GM19455 (cell line): ENCODE measurements around the gene GMIP.

ENCODE experiments used
- ATAC-seq: cut with Tn5 transposase; IDR thresholded peaks from one replicate; pipeline ENCODE4 v1.9.1; 2021; ENCODE audit not compliant: unreplicated experiment

Gene GMIP

GRCh38 chr19:19637186-19637522 is 6.3 kb downstream of the GMIP start:
- ATAC-seq, result no peak

- ATAC-seq, result no peak
Measured at GRCh38 chr19:19636573-19637185, 6.8 kb downstream of the GMIP start.

GRCh38 chr19:19635313-19635702 is 8.1 kb downstream of the GMIP start:
- no peak for ATAC-seq

GRCh38 chr19:19634516-19635312 is 8.7 kb downstream of the GMIP start:
- ATAC-seq, result no peak

GRCh38 chr19:19633711-19634515 is 9.5 kb downstream of the GMIP start:
- ATAC-seq, result no peak

GRCh38 chr19:19632661-19633060 is 10.8 kb downstream of the GMIP start:
- ATAC-seq, result no peak

GRCh38 chr19:19631346-19631745 is 12.1 kb downstream of the GMIP start:
- ATAC-seq, result no peak

- no peak for ATAC-seq
Measured at GRCh38 chr19:19630426-19630825, 13.0 kb downstream of the GMIP start.

- ATAC-seq, result no peak
Measured at GRCh38 chr19:19630062-19630414, 13.4 kb downstream of the GMIP start.

GRCh38 chr19:19628501-19629134 is 14.8 kb downstream of the GMIP start:
- ATAC-seq, result no peak

- no peak for ATAC-seq
Measured at GRCh38 chr19:19627621-19628500, 15.6 kb downstream of the GMIP start, which contains the start of gene LPAR2. LPAR2 (minus strand) TSS chr19:19628220; CDS start chr19:19627275, 945 bp downstream.

GRCh38 chr19:19626516-19627472 is 16.7 kb downstream of the GMIP start:
- no peak for ATAC-seq

GRCh38 chr19:19624032-19624570 is 19.4 kb downstream of the GMIP start:
- ATAC-seq, result no peak

GRCh38 chr19:19623383-19623782 is 20.1 kb downstream of the GMIP start:
- no peak for ATAC-seq

- no peak for ATAC-seq
Measured at GRCh38 chr19:19619849-19620210, 23.6 kb downstream of the GMIP start.

- no peak for ATAC-seq
Measured at GRCh38 chr19:19619181-19619848, 24.1 kb downstream of the GMIP start.

GRCh38 chr19:19618219-19619051 is 25.0 kb downstream of the GMIP start, which contains the start of gene PBX4:
PBX4 (minus strand) TSS chr19:19618687; CDS start chr19:19618629, 58 bp downstream.
- peak; percentile 87 for ATAC-seq

GRCh38 chr19:19615086-19615485 is 28.4 kb downstream of the GMIP start:
- no peak for ATAC-seq
